K562 (cell line): ENCODE data around the gene H2AZ2. TPM values are rescaled to one million over a fixed set of nuclear protein-coding genes. Genes with fewer than 3 reads are reported as not detected.

Source experiments
- BRD4 ChIP-seq: fragments of 200-600 bp; sonication (generic); IDR thresholded peaks from 2 replicates; pipeline ENCODE4 v1.6.1; 2017; ENCODE audit warnings: inconsistent platforms
- E4F1 ChIP-seq: fragments of 250-450 bp; sonication (Bioruptor Pico); IDR thresholded peaks from 2 replicates; pipeline ENCODE4 v1.5.0; 2021; ENCODE audit warnings: mild to moderate bottlenecking, borderline replicate concordance
- IRF2 ChIP-seq: sonication (generic); formaldehyde crosslinking; IDR thresholded peaks from 2 replicates; pipeline ENCODE4 v1.8.1; 2022; ENCODE audit warnings: mild to moderate bottlenecking, missing genetic modification reagents
- KDM4B ChIP-seq, 2 experiments: fragments of 450-650 bp in 1 of 2; sonication (generic) in 1 of 2; IDR thresholded peaks; 2 replicates each; pipeline ENCODE4 v1.6.1; 2016 to 2017; ENCODE audit warnings: borderline replicate concordance in 2 of 2, antibody characterized with exemption in 1 of 2, low read depth in 1 of 2, mild to moderate bottlenecking in 1 of 2
- L3MBTL2 ChIP-seq: fragments of 450-650 bp; IDR thresholded peaks from 2 replicates; pipeline ENCODE4 v1.6.1; 2016; ENCODE audit warnings: mild to moderate bottlenecking, moderate library complexity
- NR2C2 ChIP-seq, 2 experiments: fragments of 200-800 bp in 1 of 2; sonication (Bioruptor generic) in 1 of 2; sonication (generic) in 1 of 2; formaldehyde crosslinking in 1 of 2; IDR thresholded peaks; 2 replicates each; pipeline versions ENCODE4 v1.6.1 to v1.8.0; 2016 to 2022; ENCODE audit warnings: mild to moderate bottlenecking in 1 of 2, missing compliant biosample characterization in 1 of 2, missing genetic modification characterization in 1 of 2, missing genetic modification reagents in 1 of 2
- SMARCC2 ChIP-seq: fragments of 450-650 bp; IDR thresholded peaks from 2 replicates; pipeline ENCODE4 v1.6.1; 2017; ENCODE audit warnings: antibody characterized with exemption, moderate library complexity, mild to moderate bottlenecking, low read depth
- TAF15 ChIP-seq: fragments of 200-400 bp; formaldehyde crosslinking; IDR thresholded peaks from 2 replicates; pipeline ENCODE4 v1.6.1; 2017; ENCODE audit warnings: mild to moderate bottlenecking, low read depth, low read length, moderate library complexity
- TAF9B ChIP-seq: fragments of 450-650 bp; IDR thresholded peaks from 2 replicates; pipeline ENCODE4 v1.6.1; 2018; ENCODE audit warnings: mild to moderate bottlenecking; ENCODE audit not compliant: partially characterized antibody
- TFAP4 ChIP-seq: sonication (generic); formaldehyde crosslinking; IDR thresholded peaks from 2 replicates; pipeline ENCODE4 v1.8.0; 2022; ENCODE audit warnings: missing genetic modification reagents, mild to moderate bottlenecking, moderate library complexity, borderline replicate concordance
- ZBTB12 ChIP-seq: fragments of 250-450 bp; sonication (Bioruptor Pico); IDR thresholded peaks from 2 replicates; pipeline ENCODE4 v1.4.0; 2020
- ZBTB17 ChIP-seq: fragments of 450-650 bp; formaldehyde crosslinking; IDR thresholded peaks from 2 replicates; pipeline ENCODE4 v1.4.0; 2020; ENCODE audit warnings: mild to moderate bottlenecking
- ZBTB26 ChIP-seq: fragments of 450-650 bp; formaldehyde crosslinking; IDR thresholded peaks from 2 replicates; pipeline ENCODE4 v1.4.0; 2022; ENCODE audit warnings: missing genetic modification characterization
- ZNF263 ChIP-seq: sonication (generic); formaldehyde crosslinking; IDR thresholded peaks from 2 replicates; pipeline ENCODE4 v1.8.0; 2022; ENCODE audit warnings: mild to moderate bottlenecking, missing genetic modification reagents, borderline replicate concordance
- ZNF280B ChIP-seq: fragments of 250-450 bp; sonication (Bioruptor Pico); IDR thresholded peaks from 2 replicates; pipeline ENCODE4 v1.5.1; 2021; ENCODE audit warnings: mild to moderate bottlenecking
- ZNF398 ChIP-seq: fragments of 250-450 bp; sonication (Bioruptor Pico); IDR thresholded peaks from 2 replicates; pipeline ENCODE4 v1.8.0; 2021; ENCODE audit warnings: moderate library complexity, mild to moderate bottlenecking, inconsistent platforms
- polyA plus RNA-seq, 8 experiments: library from polyadenylated mRNA; depleted of rRNA in 4 of 8; stranded (reverse) in 5 of 8; unstranded in 3 of 8; fragments of >200 nt; fragmentation: Nextera tagmentation in 2 of 8; fragmentation: Illumina TruSeq in 1 of 8; extraction: Ambion mirVana in 2 of 8; extraction: Trizol in 1 of 8; gene quantifications; 2 replicates each; pipeline versions ENCODE4 v1.2.1 to v1.2.3, GENCODE V29; 2011 to 2014; ENCODE audit warnings: inconsistent platforms in 1 of 8, missing spikeins in 1 of 8
- total RNA-seq, 7 experiments: library from RNA; depleted of rRNA in 6 of 7; stranded (reverse); fragments of >200 nt in 6 of 7; fragmentation: Illumina TruSeq in 2 of 7; extraction: Trizol in 2 of 7; gene quantifications; 2 replicates each; pipeline versions ENCODE4 v1.2.1 to v1.2.3, GENCODE V29; 2011 to 2021; ENCODE audit warnings: low replicate concordance in 1 of 7

Gene H2AZ2
- total and polyA plus RNA-seq, 9 of the 15 experiments (the other 6 are each of a cell fraction or from before 2014, with no cell fraction given) = 105 to 382 (median 286) TPM

- TF ChIP-seq E4F1 (CRISPR knock-in tag) (no peak), KDM4B (IDR thresholded peaks at IDR 0.05; ENCODE audit: borderline replicate concordance in 2 of 2, low read depth in 1 of 2) (no peak; a peak in 1 of 4 replicates), ZBTB17 (CRISPR knock-in tag) (peak; percentile 63; the same call in 1 of the 2 replicates), SMARCC2 (no peak), L3MBTL2 (no peak), ZNF263 (CRISPR knock-in tag) (no peak; the same call in 1 of the 2 replicates), ZNF398 (CRISPR knock-in tag) (no peak), IRF2 (CRISPR knock-in tag) (no peak), ZNF280B (CRISPR knock-in tag) (no peak), NR2C2 (CRISPR knock-in tag; IDR thresholded peaks at IDR 0.05) (peak; percentile 64; the same call in 1 of the 2 replicates), NR2C2 (tag; IDR thresholded peaks at IDR 0.05) (no peak), TAF15 (no peak), TFAP4 (peak; percentile 56; the same call in 1 of the 2 replicates), ZBTB26 (CRISPR knock-in tag) (0 out of 2 replicates have a peak, but pooled peaks have one; percentile 24), ZBTB12 (CRISPR knock-in tag) (no peak), BRD4 (no peak), TAF9B (no peak)
Measured at GRCh38 chr7:44796034-44796503, 51.8 kb downstream of the H2AZ2 start (continued).
